DMS 273 (cell line): ENCODE measurements around the gene ART3.
"Not testable (repeated sequence)": the region's sequence is repeated elsewhere in the genome, so short reads cannot be mapped to it uniquely, and the experiment has no call there.

ENCODE experiments used
- DNase-seq: peaks from one replicate; lab custom pipeline; 2025; ENCODE audit not compliant: unreplicated experiment; lab: John Stamatoyannopoulos, UW

The ART3 gene, protein sequence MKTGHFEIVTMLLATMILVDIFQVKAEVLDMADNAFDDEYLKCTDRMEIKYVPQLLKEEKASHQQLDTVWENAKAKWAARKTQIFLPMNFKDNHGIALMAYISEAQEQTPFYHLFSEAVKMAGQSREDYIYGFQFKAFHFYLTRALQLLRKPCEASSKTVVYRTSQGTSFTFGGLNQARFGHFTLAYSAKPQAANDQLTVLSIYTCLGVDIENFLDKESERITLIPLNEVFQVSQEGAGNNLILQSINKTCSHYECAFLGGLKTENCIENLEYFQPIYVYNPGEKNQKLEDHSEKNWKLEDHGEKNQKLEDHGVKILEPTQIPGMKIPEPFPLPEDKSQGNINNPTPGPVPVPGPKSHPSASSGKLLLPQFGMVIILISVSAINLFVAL

DNA sequence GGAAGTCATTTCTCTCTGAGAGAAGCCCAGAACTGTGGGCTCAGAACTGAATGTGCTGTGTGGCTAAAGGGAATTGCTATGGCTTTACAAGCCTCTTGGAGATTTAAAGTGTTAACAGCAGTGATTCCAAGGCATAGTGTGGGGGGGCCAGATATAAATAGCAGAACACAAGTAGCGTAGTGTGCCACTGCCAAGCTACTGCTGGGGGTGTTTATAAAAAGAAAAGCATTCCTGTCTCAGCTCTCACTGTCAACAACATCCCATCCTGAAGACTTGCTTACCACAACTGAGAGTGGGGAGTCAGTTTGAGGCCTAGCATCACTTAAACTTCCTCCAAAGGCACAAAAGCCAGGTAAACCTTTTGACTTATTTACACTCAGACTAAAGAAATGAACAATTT lies at the start of gene ART3:
ART3 (plus strand) TSS at position 242 of the 400 bp plus-strand sequence. CDS start 1,181 bp downstream, outside the sequence.
- no peak for DNase-seq

DNA sequence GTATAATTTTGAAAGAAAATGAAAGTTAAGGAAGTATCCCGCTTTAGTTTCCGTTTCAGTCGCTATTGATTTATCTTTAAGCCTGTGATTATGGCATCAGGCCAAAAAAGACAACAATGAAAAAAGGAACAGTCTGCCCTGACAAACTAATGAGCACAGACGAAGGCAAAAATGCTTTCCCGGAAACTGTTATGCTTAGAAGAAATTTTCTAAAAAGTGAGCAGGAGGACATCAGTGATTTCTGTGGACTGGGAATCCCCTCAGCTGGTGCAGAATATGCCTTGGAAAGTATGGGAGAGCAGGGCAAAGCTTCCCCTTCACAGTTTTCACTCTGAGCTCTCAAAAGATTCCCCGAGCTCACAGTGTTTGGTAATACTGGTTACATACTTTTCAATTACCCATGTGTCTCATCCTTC lies 46.2 kb upstream of the ART3 start:
- no peak for DNase-seq

DNA sequence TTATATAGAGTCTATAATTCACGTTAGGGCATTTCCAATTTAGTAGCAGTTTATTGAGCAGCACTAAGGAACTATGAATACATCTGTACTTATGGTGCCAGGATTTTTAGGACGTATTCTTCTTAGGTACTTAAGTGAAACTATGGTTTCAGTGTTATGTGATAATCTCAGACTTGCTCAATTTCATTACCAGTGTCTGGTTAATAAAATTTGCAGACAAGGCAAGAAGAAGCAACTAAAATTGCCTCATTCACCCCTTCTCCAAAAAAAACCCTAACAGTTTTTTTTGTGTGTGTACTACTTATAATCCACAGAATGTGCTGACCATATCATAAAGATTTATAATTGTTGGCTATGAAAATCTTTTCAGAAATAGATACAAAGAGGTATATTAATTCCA lies 45.2 kb upstream of the ART3 start:
- DNase-seq = no peak

DNA sequence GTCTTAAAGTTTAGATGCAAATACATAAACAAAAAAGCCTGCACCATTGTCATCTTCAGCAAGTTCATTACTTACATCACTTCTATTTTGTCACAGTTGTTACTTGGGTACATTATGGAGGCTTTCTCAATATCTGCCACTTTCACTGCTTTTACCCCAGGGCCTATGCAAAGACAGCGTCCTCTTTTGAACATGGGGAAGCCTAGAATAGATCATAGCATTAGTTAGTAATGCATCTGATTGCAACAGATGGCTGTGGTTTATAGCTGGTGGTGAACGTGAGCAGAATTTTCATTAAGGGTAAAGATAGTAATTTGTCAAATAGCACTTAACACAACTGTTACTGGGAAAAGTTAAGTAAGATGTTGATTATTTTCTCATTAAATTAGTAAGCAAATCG lies 39.4 kb upstream of the ART3 start:
- peak; percentile 81 for DNase-seq

DNA sequence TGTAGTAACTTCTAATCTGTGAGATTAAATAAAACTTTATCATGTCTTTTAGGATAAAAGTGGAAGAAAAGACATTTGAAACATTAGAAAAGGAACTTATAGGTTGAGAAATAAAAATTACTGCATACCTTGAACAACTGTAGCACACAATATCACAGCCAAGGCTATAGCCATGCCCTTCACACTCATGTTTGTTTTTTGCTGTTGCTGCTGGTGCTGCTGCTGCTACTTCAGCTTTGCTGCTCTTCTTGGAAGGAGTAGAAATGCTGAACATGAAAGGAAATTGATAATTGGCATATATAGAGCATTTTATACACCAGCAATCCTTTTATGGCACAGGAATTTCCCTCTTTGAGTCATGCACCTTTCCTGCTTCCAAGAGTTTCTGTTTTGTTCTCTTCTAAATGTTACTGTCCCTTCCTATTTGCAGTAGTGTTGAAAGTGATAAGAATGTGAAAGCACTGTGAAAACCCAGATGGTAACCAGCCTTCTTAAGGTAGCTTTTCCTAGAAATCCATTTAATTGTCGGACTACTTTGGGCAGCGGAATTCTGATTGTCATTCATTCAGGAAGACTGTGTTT lies 38.6 kb upstream of the ART3 start, which contains the start of gene CXCL11:
CXCL11 (minus strand) TSS at position 272 of the 582 bp plus-strand sequence; CDS start at position 189, 83 bp downstream.
- peak; percentile 43 for DNase-seq

DNA sequence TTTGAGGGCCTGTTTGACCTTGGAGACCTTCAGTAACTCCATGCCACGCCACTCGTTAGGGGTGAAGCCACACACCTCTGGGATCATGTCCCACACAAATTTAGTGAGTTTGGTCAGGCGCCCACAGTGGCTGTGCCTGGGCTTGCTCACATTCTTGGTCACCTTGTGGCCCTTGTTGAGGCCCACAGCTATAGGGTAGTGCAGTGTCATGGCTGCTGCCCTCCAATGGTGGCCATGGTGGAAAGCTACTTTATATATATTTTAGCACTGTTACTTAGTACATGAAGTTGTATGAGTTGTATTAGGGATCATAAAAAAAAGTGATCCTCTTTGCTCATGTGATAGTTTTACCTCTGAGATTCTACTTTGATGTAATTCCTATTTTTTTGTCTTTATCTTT lies 37.7 kb upstream of the ART3 start:
- no peak for DNase-seq

DNA sequence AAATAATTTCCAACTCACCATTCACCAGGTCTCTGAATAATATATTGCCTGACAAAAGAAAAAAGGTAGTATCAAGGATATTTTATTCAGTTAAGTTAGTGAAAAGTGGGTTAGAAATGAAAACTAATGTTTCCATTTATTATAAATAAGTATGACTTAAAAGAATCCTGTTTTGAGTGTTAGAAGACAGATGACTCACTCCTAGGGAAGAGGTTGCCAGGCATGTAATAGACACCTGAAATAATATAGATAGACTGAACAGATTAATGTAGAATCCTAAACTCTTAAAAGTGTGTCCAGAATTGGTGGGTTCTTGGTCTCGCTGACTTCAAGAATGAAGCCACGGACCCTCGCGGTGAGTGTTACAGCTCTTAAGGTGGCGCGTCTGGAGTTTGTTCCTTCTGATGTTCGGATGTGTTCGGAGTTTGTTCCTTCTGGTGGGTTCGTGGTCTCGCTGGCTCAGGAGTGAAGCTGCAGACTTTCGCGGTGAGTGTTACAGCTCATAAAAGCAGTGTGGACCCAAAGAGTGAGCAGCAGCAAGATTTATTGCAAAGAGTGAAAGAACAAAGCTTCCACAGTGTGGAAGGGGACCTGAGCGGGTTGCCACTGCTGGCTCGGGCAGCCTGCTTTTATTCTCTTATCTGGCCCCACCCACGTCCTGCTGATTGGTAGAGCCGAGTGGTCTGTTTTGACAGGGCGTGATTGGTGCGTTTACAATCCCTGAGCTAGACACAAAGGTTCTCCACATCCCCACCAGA lies 32.1 kb upstream of the ART3 start:
- DNase-seq = not testable (repeated sequence)

DNA sequence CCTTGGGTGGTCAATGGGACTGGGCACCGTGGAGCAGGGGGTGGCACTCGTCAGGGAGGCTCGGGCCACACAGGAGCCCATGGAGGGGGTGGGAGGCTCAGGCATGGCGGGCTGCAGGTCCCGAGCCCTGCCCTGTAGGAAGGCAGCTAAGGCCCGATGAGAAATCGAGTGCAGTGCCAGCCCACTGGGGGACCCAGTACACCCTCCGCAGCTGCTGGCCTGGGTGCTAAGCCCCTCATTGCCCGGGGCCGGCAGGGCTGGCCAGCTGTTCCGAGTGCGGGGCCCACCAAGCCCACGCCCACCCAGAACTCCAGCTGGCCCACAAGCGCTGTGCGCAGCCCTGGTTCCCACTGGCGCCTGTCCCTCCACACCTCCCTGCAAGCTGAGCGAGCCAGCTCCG lies 31.2 kb upstream of the ART3 start:
- DNase-seq = not testable (repeated sequence)

DNA sequence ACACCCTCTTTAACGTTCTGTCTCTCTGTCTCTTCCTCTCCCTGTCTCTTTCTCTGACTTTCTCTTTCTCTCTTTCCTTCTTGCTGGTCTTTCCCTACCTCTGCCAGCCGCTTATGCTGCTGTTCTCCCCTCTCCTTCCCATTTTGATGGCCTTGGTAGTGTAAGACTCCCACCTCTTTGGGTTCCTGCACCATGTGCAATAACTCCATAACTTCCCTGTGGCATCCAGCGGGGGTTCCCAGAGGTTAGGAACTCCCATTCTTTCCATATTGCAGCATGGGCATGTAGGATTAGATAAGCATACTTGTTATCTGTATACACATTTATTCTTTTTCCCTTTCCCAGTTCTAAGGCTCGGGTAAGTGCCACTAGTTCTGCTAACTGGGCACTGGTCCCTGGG lies 29.8 kb upstream of the ART3 start:
- not testable (repeated sequence) for DNase-seq

DNA sequence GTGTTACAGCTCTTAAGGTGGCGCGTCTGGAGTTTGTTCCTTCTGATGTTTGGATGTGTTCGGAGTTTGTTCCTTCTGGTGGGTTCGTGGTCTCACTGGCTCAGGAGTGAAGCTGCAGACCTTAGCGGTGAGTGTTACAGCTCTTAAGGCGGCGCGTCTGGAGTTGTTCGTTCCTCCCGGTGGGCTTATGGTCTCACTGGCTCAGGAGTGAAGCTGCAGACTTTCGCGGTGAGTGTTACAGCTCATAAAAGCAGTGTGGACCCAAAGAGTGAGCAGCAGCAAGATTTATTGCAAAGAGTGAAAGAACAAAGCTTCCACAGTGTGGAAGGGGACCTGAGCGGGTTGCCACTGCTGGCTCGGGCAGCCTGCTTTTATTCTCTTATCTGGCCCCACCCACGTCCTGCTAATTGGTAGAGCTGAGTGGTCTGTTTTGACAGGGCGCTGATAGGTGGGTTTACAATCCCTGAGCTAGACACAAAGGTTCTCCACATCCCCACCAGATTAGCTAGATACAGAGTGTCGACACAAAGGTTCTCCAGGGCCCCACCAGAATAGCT lies 24.6 kb upstream of the ART3 start:
- not testable (repeated sequence) for DNase-seq

DNA sequence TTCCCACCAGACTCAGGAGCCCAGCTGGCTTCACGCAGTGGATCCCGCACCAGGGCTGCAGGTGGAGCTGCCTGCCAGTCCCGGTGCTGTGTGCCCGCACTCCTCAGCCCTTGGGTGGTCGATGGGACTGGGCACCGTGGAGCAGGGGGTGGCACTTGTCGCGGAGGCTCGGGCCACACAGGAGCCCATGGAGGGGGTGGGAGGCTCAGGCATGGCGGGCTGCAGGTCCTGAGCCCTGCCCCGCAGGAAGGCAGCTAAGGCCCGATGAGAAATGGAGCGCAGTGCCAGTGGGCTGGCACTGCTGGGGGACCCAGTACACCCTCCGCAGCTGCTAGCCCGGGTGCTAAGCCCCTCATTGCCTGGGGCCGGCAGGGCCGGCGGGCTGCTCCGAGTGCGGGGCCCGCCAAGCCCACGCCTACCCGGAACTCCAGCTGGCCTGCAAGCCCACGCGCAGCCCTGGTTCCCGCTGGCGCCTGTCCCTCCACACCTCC lies 23.9 kb upstream of the ART3 start:
- DNase-seq = not testable (repeated sequence)

DNA sequence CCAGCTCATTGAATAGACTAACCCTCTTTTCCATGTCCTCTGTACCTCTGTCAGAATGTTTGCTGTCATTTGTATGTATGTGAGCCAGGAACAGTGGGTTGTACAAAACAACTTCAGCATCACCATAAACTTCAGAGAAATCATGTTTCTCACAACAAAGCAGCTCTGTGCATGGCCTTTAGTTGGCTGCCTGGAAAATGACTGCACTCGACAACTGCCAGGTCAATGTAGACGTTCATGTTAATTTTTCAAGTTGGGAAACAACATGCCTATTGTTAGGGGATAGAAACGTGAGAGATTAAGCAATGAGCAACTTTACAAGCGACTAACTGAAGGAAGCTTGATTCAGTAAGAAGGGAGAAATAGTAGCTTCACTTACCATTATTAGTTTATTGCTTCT lies 20.8 kb upstream of the ART3 start:
- DNase-seq = no peak

DNA sequence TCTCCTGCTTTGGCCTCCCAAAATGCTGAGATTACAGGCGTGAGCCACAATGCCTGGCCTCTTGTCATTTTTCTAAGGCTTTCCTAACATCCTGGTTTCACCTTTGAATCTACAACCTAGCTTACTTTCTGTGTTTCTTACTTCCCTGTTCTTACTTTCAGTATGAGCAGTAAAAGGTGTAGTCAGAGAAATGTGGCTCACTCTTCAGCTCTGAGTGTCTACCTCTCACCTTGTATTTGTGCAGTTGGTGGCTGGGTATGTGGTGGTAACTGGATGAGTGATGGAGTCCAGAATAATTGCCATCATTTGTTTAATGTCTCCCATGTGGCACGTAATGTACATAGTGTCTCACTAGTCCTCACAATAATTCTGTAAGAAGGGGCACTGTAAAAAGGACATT lies 19.5 kb upstream of the ART3 start:
- DNase-seq = no peak

DNA sequence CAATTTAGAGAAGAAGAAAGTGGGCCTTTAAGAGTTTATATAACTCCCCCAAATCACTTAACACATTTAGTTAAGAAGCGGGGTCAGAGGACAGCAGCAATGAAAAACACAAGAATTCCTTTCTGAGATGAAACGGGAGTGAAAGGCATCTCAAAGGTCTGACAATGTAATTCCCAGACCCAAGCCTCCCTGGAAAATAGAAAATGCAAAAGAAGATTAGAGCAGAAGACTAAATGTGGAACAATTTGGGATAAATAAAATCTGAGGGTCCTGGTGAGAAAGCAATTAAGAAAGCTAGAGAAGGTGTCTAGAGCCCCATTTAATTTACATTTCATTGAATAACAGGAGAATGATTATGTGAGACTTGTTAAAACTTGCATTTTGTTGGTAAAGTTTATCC lies 19.1 kb upstream of the ART3 start:
- no peak for DNase-seq

DNA sequence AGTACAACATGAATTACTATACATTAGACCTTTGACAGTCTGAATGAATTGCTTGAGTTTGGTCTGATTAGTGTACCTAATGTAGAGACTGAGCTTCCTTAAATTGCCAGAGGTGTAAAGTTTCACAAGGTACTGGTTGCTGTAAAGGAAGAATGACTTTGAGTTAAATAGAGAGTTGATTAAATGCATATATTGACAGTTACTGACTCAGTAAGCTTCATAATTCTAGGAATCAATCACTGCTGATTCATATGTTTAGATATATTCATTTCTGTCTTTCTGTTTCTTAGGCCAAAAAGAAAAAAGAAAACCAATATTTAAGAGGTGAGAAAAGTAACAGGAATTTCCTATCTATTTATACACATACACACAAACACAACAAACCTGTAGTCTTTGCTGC lies 16.2 kb upstream of the ART3 start:
- DNase-seq = no peak

DNA sequence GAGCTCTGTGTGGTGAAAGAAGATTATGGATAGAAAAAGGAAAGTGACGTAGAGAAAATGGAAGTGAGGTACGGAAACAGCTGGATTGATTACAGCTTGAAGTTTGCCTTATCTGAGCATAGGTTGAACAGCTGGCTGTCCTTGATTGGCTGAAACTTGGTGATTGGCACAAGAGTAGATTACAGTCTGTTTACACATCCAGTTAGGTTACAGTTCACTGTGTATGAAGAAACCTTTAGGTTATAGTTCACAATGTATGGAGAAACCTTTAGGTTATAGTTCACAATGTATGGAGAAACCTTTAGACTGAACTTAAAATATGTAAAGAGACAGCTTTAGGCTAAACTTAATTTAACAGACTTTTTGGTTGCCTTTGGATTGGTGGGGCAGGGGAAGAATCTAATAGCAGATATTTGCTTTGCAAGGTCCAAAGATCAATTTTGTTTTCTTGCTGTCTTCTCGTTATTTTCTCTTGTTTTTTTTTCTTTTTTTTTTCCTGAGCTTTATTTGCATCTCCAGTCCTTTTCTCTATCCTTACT lies 15.6 kb upstream of the ART3 start:
- DNase-seq = no peak

DNA sequence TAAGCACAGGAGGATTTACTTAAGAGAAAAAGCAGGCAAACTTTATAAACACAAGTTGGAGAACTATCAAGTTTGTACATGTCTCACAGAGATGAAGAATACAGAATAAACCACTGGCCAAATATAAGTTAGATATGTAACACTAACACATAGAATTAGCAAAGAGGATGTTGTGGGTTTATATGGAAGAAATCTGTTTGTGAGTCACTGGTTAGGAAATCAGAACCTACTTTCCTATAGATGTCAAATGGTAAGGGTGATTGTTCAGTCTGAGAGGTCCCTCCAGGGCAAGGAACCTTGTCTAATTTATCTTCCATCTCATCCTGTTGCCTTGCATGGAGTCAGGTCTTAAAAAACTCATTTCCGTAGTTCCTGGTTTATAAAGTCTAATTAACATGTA lies 14.8 kb upstream of the ART3 start:
- no peak for DNase-seq

DNA sequence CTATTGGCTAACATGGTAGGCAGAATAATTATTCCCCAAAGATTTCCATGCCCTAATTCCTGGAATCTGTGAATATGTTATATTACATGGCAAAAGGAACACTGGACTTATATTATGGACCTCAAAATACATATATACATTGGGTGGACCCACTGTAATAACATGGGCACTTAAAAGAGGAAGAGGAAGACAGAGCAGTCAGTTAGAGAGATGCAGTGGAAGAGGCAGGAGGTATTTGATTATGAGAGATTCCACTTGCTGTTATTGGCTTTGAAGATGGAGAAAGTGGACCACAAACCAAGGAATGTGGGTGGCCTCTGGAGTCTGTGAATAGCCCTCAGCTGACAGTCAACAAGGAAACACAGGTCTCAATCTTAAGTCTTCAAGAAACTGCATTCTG lies 14.0 kb upstream of the ART3 start:
- no peak for DNase-seq

DNA sequence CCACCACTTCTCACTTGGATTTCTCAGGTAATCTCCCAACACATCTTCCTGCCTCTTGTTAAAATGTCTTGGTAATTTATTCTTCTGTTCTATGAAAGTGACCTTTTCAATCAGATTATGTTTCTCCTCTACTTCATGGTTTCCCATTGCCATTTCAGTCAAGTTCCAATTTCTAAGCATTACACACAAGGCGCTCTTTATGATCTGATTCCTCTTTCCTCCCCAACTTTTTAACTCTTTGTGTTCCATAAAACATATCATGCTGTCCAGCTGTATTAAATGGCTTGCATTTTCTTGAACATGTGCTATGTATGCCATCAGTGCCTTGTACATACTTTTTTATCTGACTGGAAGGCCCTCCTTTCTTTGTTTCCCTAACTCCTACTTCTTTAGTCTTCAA lies 13.1 kb upstream of the ART3 start:
- no peak for DNase-seq

DNA sequence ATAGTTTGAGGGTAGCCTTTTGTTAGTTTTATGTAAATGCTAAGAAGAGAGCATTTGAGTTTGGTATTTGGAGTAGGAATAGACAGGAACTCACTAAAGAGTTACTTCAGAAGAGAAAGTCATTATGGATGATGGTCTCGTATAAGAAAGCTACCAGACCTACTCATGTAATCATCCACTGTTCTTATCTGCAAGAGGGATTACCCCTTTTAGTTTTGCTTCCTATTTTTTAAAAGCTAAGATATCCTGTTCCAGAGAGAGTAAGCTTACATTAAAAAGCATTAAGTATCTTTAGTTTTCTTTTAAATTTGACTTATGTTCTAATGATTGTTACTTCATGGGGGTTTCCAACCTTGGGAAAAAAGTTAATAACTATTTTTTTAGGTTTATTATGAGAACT lies 12.5 kb upstream of the ART3 start:
- DNase-seq = no peak

DNA sequence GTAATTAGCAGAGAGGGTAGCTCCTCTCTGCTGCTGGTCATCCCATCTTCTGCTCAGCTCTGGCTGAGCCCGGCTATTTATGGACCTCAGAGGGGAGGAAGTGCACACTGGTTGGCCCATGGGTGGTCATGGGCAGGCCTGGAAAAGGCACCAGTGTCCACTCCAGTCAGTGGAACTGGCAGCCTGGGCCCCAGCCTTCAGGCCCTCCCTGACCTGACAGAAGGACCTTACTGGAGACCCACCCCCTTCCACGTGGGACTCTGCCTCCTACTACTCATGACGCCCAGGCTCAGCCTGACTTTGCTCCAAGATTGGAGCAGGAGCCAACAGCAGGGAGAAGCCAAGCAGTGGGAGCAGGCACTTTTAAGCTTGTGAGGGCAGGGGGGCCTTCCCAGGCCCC lies 8.0 kb upstream of the ART3 start:
- no peak for DNase-seq
